C4-2B (cell line): ENCODE results near the gene GLS.

Source experiments
- CTCF ChIP-seq: fragments of 450-650 bp; conservative IDR thresholded peaks from 2 replicates; pipeline ENCODE4 v1.5.1; 2017; ENCODE audit warnings: mild to moderate bottlenecking
- ZFX ChIP-seq: fragments of 450-650 bp; IDR thresholded peaks from 2 replicates; pipeline ENCODE4 v1.6.1; 2017

- TF ChIP-seq CTCF = no peak
- TF ChIP-seq ZFX = no peak
These were observed 36.5 kb upstream of the GLS start for GRCh38 chr2:190843890-190844699.
